Breast epithelium (tissue), 4 donors: Measurements from ENCODE around the gene SLC34A1. TPM values are rescaled to one million over a fixed set of nuclear protein-coding genes. Genes with fewer than 3 reads are reported as not detected.

Source experiments
- DNase-seq, 2 donors: peaks; one replicate each; pipeline ENCODE4 v3.0.0-alpha.2; 2019; ENCODE audit warnings: low spot score in 2 of 2
- H3K27ac ChIP-seq, 2 donors: fragments of 200-600 bp; sonication (generic) in 1 of 2; one replicate each; pipeline ENCODE4 v1.5.1; 2016 to 2019; ENCODE audit warnings: mild to moderate bottlenecking in 1 of 2
- H3K27me3 ChIP-seq, 2 donors: fragments of 200-600 bp; sonication (generic) in 1 of 2; one replicate each; pipeline versions ENCODE4 v1.5.1 to v1.6.0; 2017 to 2019; ENCODE audit warnings: control low read depth in 1 of 2, mild to moderate bottlenecking in 1 of 2
- H3K36me3 ChIP-seq: fragments of 200-600 bp; one replicate; pipeline ENCODE4 v1.5.1; 2019
- H3K4me1 ChIP-seq, 2 donors: fragments of 200-600 bp; sonication (generic); one replicate each; pipeline ENCODE4 v1.5.1; 2016 to 2019; ENCODE audit warnings: control low read depth in 1 of 2
- H3K4me3 ChIP-seq, 3 donors: fragments of 200-600 bp; sonication (generic); 1 replicate in 2 of 3; 2 replicates in 1 of 3; pipeline ENCODE4 v1.5.1; 2016 to 2019; ENCODE audit warnings: mild to moderate bottlenecking in 3 of 3, moderate library complexity in 2 of 3
- H3K9me3 ChIP-seq, 2 donors: fragments of 200-600 bp; sonication (generic) in 1 of 2; one replicate each; pipeline ENCODE4 v1.5.1; 2016 to 2019; ENCODE audit warnings: control low read depth in 1 of 2
- POLR2A ChIP-seq: fragments of 450-650 bp; IDR thresholded peaks from one replicate; pipeline ENCODE4 v1.6.1; 2016; ENCODE audit warnings: antibody characterized with exemption, mild to moderate bottlenecking, moderate library complexity
- POLR2AphosphoS5 ChIP-seq, 3 donors: sonication (generic); formaldehyde crosslinking; IDR thresholded peaks; one replicate each; pipeline ENCODE4 v1.6.1; 2017; ENCODE audit warnings: antibody characterized with exemption in 3 of 3
- intact Hi-C: fragments of 100-400 bp; cut with DNase I; formaldehyde crosslinking; loops from one replicate; pipeline ENCODE4 v1.15.1; 2023; ENCODE audit warnings: low total_unique reads
- total RNA-seq, 3 donors: library from RNA; depleted of rRNA; stranded (reverse); fragments of >200 nt; gene quantifications; one replicate each; pipeline ENCODE4 v1.1.0, GENCODE V29; 2016
- TF ChIP-seq, protein P1 (sequence below), 3 donors: fragments of 450-650 bp; IDR thresholded peaks; one replicate each; pipeline ENCODE4 v1.5.1; 2016 to 2017; ENCODE audit warnings: antibody characterized with exemption in 3 of 3, mild to moderate bottlenecking in 3 of 3, moderate library complexity in 3 of 3

The SLC34A1 gene
- total RNA-seq, 3 donors from 2014 or later, result not detected

- Histone ChIP-seq H3K9me3 (no peaks in the 10 kb centered on the region), H3K27me3 (peaks cover 0 to 3% of the 10 kb centered on the region in 2 donors), H3K4me1 (peaks cover 0 to 13% of the 10 kb centered on the region in 2 donors), H3K4me3 (no peak overlapping the region), H3K27ac (no peak overlapping the region), H3K36me3 (no peaks in the 10 kb centered on the region)
- no peak for TF ChIP-seq POLR2A
- no peak for TF ChIP-seq POLR2AphosphoS5 (IDR thresholded peaks at IDR 0.05)
- intact Hi-C loops, result loop anchor here (5.0 kb wide), 1 partner anchor 38 kb away; the partner anchor contains the start of gene F12
- DNase-seq, result no peak
Measured at GRCh38 chr5:177445052-177445916, 61.0 kb downstream of the SLC34A1 start.

GRCh38 chr5:177445917-177446199 lies 61.6 kb downstream of the SLC34A1 start:
- Histone ChIP-seq H3K9me3 (no peaks in the 10 kb centered on the region), H3K27me3 (peaks cover 0 to 3% of the 10 kb centered on the region in 2 donors), H3K4me1 (peaks cover 0 to 13% of the 10 kb centered on the region in 2 donors), H3K4me3 (peak overlapping the region in 2 of 3 donors; percentile 60 to 68), H3K27ac (peak overlapping the region in 1 of 2 donors; percentile 32), H3K36me3 (no peaks in the 10 kb centered on the region)
- intact Hi-C loops, result loop anchor here (5.0 kb wide), 1 partner anchor 39 kb away; the partner anchor contains the start of gene F12
- no peak for DNase-seq
- TF ChIP-seq POLR2A (no peak), POLR2AphosphoS5 (IDR thresholded peaks at IDR 0.05) (no peak)
- TF ChIP-seq, protein P1, sequence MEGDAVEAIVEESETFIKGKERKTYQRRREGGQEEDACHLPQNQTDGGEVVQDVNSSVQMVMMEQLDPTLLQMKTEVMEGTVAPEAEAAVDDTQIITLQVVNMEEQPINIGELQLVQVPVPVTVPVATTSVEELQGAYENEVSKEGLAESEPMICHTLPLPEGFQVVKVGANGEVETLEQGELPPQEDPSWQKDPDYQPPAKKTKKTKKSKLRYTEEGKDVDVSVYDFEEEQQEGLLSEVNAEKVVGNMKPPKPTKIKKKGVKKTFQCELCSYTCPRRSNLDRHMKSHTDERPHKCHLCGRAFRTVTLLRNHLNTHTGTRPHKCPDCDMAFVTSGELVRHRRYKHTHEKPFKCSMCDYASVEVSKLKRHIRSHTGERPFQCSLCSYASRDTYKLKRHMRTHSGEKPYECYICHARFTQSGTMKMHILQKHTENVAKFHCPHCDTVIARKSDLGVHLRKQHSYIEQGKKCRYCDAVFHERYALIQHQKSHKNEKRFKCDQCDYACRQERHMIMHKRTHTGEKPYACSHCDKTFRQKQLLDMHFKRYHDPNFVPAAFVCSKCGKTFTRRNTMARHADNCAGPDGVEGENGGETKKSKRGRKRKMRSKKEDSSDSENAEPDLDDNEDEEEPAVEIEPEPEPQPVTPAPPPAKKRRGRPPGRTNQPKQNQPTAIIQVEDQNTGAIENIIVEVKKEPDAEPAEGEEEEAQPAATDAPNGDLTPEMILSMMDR (IDR thresholded peaks at IDR 0.05), result no peak

DNA sequence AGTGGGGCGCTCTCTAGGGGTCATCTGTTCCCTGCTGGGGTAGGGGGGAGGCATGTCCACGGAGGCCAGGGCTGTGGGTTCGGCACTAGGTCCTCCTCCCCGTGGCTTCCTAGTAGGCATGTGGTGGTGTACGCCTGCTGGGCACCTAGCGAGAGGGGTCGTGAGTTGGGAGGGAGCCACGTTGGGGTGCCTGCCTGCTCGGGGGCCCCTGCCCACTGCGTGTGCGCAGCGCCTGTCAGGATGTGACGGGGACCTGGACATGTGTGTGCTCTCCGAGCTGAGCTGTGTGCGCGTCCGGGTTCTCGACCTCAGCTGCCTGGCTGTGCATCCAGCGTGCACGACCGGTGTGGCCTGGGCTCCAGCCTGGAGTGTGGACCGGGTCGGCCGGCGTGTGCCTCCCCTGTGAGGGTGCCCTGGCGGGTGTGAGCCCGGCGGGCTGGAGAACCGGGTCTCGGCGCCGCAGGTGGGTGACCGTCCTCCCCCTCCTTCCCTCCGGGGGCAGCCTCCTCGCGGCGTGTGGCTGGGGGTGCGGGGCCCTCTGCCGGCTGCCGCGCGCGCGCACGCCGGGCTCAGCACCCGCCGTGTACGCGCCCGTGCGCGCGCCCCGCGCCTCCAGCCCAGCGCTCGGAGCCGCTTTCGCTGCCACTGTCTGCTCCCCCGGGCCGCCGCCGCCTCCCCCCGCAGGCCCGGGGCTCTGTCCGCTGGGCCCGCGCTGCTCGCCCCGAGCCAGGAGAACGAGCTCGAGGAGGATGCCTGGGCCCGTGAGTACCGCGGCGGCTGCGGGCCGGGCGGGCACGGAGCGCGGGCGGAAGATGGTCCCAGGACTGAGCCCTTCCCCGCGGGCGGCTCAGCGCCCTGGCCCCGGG lies 62.2 kb downstream of the SLC34A1 start, which contains the start of gene PRR7:
Gene PRR7, plus strand, starts transcription at position 615 of the 866 bp plus-strand sequence. CDS start 8,254 bp downstream, outside the sequence.
- DNase-seq, result no peak
- intact Hi-C loops, result loop anchor here (5.0 kb wide), 1 partner anchor 39 kb away; the partner anchor contains the start of gene F12
- peaks cover 0 to 13% of the 10 kb centered on the region in 2 donors for H3K4me1 ChIP-seq
- peak within 1 kb of the TSS; percentile 15 to 55 for H3K27ac ChIP-seq
- no peaks in the 10 kb centered on the region for H3K9me3 ChIP-seq
- TF ChIP-seq, protein P1 (IDR thresholded peaks at IDR 0.05), result no peak
- TF ChIP-seq POLR2AphosphoS5 (IDR thresholded peaks at IDR 0.05) (no peak), POLR2A (no peak)
- peak within 1 kb of the TSS; percentile 47 to 68 (median 60) for H3K4me3 ChIP-seq
- H3K36me3 ChIP-seq, result no peaks in the 10 kb centered on the region
- peaks cover 0 to 3% of the 10 kb centered on the region in 2 donors for H3K27me3 ChIP-seq

DNA sequence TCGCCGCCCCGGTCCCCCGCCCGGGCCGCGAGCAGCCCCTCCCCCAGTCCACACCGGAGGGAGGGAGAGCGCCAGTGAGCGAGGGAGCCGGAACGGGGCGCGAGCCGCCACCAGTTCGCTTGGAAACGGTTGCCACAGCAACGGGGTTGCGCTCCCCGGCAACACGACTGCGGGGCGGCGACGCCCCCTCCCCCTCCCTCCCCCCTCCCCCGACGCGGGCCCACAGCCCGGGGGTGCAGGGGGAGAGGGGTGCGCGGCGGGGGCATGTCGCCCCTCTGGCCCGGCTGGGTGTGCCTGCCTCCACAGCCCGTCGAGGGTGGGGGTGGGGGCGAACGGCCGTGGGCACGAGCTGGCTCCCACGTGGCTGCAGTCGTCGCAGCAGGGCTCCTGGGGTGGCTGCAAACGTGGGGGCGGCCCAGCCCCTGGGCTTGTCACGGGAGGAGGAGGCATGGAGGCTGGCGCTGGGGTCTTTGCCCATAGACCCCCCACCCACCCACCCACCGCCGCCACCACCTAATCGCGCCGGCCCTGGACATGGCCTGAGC lies 62.9 kb downstream of the SLC34A1 start:
- Histone ChIP-seq H3K36me3 (no peaks in the 10 kb centered on the region), H3K4me1 (peaks cover 0 to 13% of the 10 kb centered on the region in 2 donors), H3K27ac (peak overlapping the region; percentile 15 to 55), H3K9me3 (no peaks in the 10 kb centered on the region), H3K27me3 (peaks cover 0 to 3% of the 10 kb centered on the region in 2 donors), H3K4me3 (peak overlapping the region; percentile 47 to 68 (median 60))
- intact Hi-C loops, result loop anchor here (5.0 kb wide), 1 partner anchor 40 kb away; the partner anchor contains the start of gene F12
- TF ChIP-seq POLR2A (no peak), POLR2AphosphoS5 (IDR thresholded peaks at IDR 0.05) (no peak)
- TF ChIP-seq, protein P1 (IDR thresholded peaks at IDR 0.05), result no peak
- DNase-seq, result no peak
